ENCODE results near the gene CYP2U1.

- no peak for TF ChIP-seq REST (IDR thresholded peaks at IDR 0.05; ENCODE audit: insufficient read depth in 1 of 2, low read depth in 2 of 2, low read length in 1 of 2)
- TF ChIP-seq CTCF (IDR thresholded peaks at IDR 0.05): no peak
- TF ChIP-seq SIN3A (IDR thresholded peaks at IDR 0.05; ENCODE audit: borderline replicate concordance, insufficient read depth, low read depth, low read length): no peak
- no peak for TF ChIP-seq POLR2AphosphoS5 (IDR thresholded peaks at IDR 0.05; ENCODE audit: low read depth, low read length)
These were observed 40.0 kb upstream of the CYP2U1 start for GRCh38 chr4:107891299-107891698.

Measured in Panc1 (cell line).